Caco-2 (cell line): Measurements from ENCODE around the gene SMIM35. TPM values are rescaled to one million over a fixed set of nuclear protein-coding genes. Genes with fewer than 3 reads are reported as not detected.

Source experiments
- BruUV-seq: library from RNA; stranded (reverse); fragments of 400-500 nt; replicated peaks from 2 replicates; lab custom pipeline; 2021; lab: Mats Ljungman, UMichigan
- CTCF ChIA-PET: fragments of 300-600 bp; sonication (Branson Sonifier 250); formaldehyde crosslinking; loops from one replicate; lab custom pipeline; 2022; ENCODE audit warnings: antibody characterized with exemption; lab: Charles Lee
- POLR2A ChIA-PET: fragments of 300-600 bp; sonication (Branson Sonifier 250); formaldehyde crosslinking; loops from one replicate; lab custom pipeline; 2022; ENCODE audit warnings: antibody characterized with exemption; lab: Charles Lee
- DNase-seq, 2 experiments: peaks; one replicate each; pipeline versions ENCODE4 v3.0.0 to v3.0.0-alpha.2; 2020 to 2022
- H3K27me3 ChIP-seq: replicated peaks from 2 replicates; pipeline ENCODE4 v1.6.0; 2011; ENCODE audit warnings: low read length; ENCODE audit not compliant: control insufficient read depth, insufficient read depth
- H3K36me3 ChIP-seq: 2 replicates; pipeline ENCODE4 v1.5.1; 2011; ENCODE audit warnings: low read length; ENCODE audit not compliant: control insufficient read depth, insufficient read depth
- H3K4me1 ChIP-seq: fragments of 250-450 bp; sonication (Bioruptor Pico); 2 replicates; pipeline ENCODE4 v1.5.1; 2020; ENCODE audit warnings: mild to moderate bottlenecking
- H3K4me3 ChIP-seq: 2 replicates; pipeline ENCODE4 v1.5.1; 2011; ENCODE audit warnings: low read depth, mild to moderate bottlenecking, control low read depth, low read length
- H3K9me3 ChIP-seq: fragments of 250-450 bp; sonication (Bioruptor Pico); 2 replicates; pipeline ENCODE4 v1.5.1; 2020; ENCODE audit warnings: mild to moderate bottlenecking, moderate library complexity
- H3K27ac Mint-ChIP-seq: one replicate; pipeline ENCODE4 v1.8.0; 2022; ENCODE audit warnings: mixed read lengths; ENCODE audit not compliant: unreplicated experiment
- H3K27me3 Mint-ChIP-seq: one replicate; pipeline ENCODE4 v1.8.0; 2022; ENCODE audit warnings: mixed read lengths; ENCODE audit not compliant: insufficient read depth, unreplicated experiment
- H3K36me3 Mint-ChIP-seq: one replicate; pipeline ENCODE4 v1.8.0; 2022; ENCODE audit warnings: mild to moderate bottlenecking, mixed read lengths; ENCODE audit not compliant: insufficient read depth, unreplicated experiment
- H3K4me1 Mint-ChIP-seq: one replicate; pipeline ENCODE4 v1.8.0; 2022; ENCODE audit warnings: low read depth, mixed read lengths; ENCODE audit not compliant: unreplicated experiment
- H3K4me3 Mint-ChIP-seq: one replicate; pipeline ENCODE4 v1.8.0; 2022; ENCODE audit warnings: mild to moderate bottlenecking, moderate library complexity, mixed read lengths; ENCODE audit not compliant: unreplicated experiment
- H3K9me3 Mint-ChIP-seq: one replicate; pipeline ENCODE4 v1.8.0; 2022; ENCODE audit warnings: mixed read lengths; ENCODE audit not compliant: unreplicated experiment
- CTCF ChIP-seq, 2 experiments: fragments of 200-600 bp in 1 of 2; IDR thresholded peaks; 1 replicate in 1 of 2; 2 replicates in 1 of 2; pipeline versions ENCODE4 v1.5.1 to v1.8.0; 2011 to 2022; ENCODE audit warnings: antibody characterized with exemption in 1 of 2, control low read depth in 1 of 2, inconsistent platforms in 1 of 2, low read depth in 1 of 2, low read length in 1 of 2, mild to moderate bottlenecking in 1 of 2, moderate library complexity in 1 of 2; ENCODE audit not compliant: insufficient read depth in 1 of 2, severe bottlenecking in 1 of 2, unreplicated experiment in 1 of 2
- intact Hi-C: fragments of 100-400 bp; cut with micrococcal nuclease; formaldehyde crosslinking; loops from one replicate; pipeline ENCODE4 v1.10.0; 2022; ENCODE audit not compliant: unreplicated experiment
- total RNA-seq: library from RNA; stranded (reverse); gene quantifications from 2 replicates; pipeline ENCODE4 v1.2.3, GENCODE V29; 2022

Gene SMIM35
- total RNA-seq, 1 experiment from 2014 or later = not detected

GRCh38 chr11:117999354-117999993, 87.3 kb downstream of the SMIM35 start:
- CTCF ChIA-PET = no interaction called here

GRCh38 chr11:117998664-117999353, 88.0 kb downstream of the SMIM35 start:
- H3K9me3 Mint-ChIP-seq = peaks cover 3% of the 10 kb centered on the region
- Histone ChIP-seq H3K36me3 (no peaks in the 10 kb centered on the region), H3K4me3 (no peak overlapping the region), H3K9me3 (no peaks in the 10 kb centered on the region), H3K27me3 (no peaks in the 10 kb centered on the region), H3K4me1 (no peaks in the 10 kb centered on the region)
- intact Hi-C loops = no loop called here
- TF ChIP-seq CTCF (IDR thresholded peaks at IDR 0.05; ENCODE audit: insufficient read depth in 1 of 2, low read depth in 1 of 2, low read length in 1 of 2, severe bottlenecking in 1 of 2, unreplicated experiment in 1 of 2) = no peak
- no TSS peak for BruUV-seq
- no peaks in the 10 kb centered on the region for H3K36me3 Mint-ChIP-seq
- ChIA-PET CTCF (no interaction called here), POLR2A (no interaction called here)
- H3K4me3 Mint-ChIP-seq = no peak overlapping the region
- no peaks in the 10 kb centered on the region for H3K27me3 Mint-ChIP-seq
- H3K4me1 Mint-ChIP-seq = no peaks in the 10 kb centered on the region
- H3K27ac Mint-ChIP-seq = no peak overlapping the region
- DNase-seq = peak in 1 of 2 experiments; percentile 32

More at GRCh38 chr11:117999354-117999993, 87.3 kb downstream of the SMIM35 start:
- Mint-ChIP-seq H3K9me3 (peaks cover 9% of the 10 kb centered on the region), H3K36me3 (no peaks in the 10 kb centered on the region), H3K27me3 (no peaks in the 10 kb centered on the region), H3K4me3 (no peak overlapping the region), H3K4me1 (peaks cover 6% of the 10 kb centered on the region), H3K27ac (no peak overlapping the region)
- intact Hi-C loops = no loop called here
- BruUV-seq = no TSS peak
- Histone ChIP-seq H3K27me3 (no peaks in the 10 kb centered on the region), H3K4me3 (no peak overlapping the region), H3K4me1 (peaks cover 1% of the 10 kb centered on the region), H3K36me3 (no peaks in the 10 kb centered on the region), H3K9me3 (no peaks in the 10 kb centered on the region)
- DNase-seq = peak in 1 of 2 experiments; percentile 31
- TF ChIP-seq CTCF (IDR thresholded peaks at IDR 0.05; ENCODE audit: insufficient read depth in 1 of 2, low read depth in 1 of 2, low read length in 1 of 2, severe bottlenecking in 1 of 2, unreplicated experiment in 1 of 2) = no peak
- POLR2A ChIA-PET = interaction anchor here (0.8 kb wide), 1 partner anchor 12 kb away, joined by 3 read pairs; no protein-coding TSS in a partner anchor

- BruUV-seq = no TSS peak
- H3K4me3 ChIP-seq = no peak overlapping the region
- no peaks in the 10 kb centered on the region for H3K4me1 ChIP-seq
- Mint-ChIP-seq H3K27ac (no peak overlapping the region), H3K4me1 (no peaks in the 10 kb centered on the region), H3K27me3 (no peaks in the 10 kb centered on the region), H3K36me3 (no peaks in the 10 kb centered on the region), H3K4me3 (no peak overlapping the region), H3K9me3 (no peaks in the 10 kb centered on the region)
- H3K9me3 ChIP-seq = no peaks in the 10 kb centered on the region
- no peaks in the 10 kb centered on the region for H3K36me3 ChIP-seq
- TF ChIP-seq CTCF (IDR thresholded peaks at IDR 0.05; ENCODE audit: insufficient read depth in 1 of 2, low read depth in 1 of 2, low read length in 1 of 2, severe bottlenecking in 1 of 2, unreplicated experiment in 1 of 2) = no peak
- ChIA-PET POLR2A (no interaction called here), CTCF (no interaction called here)
- intact Hi-C loops = no loop called here
- DNase-seq = peak in 1 of 2 experiments; percentile 18
- H3K27me3 ChIP-seq = no peaks in the 10 kb centered on the region
Measured at GRCh38 chr11:117997823-117998579, 88.8 kb downstream of the SMIM35 start.
